HG03103 (cell line): ENCODE results near the gene PCSK7.
"Not testable (repeated sequence)": the region's sequence is repeated elsewhere in the genome, so short reads cannot be mapped to it uniquely, and the experiment has no call there.

ENCODE experiments used
- ATAC-seq: cut with Tn5 transposase; IDR thresholded peaks from one replicate; pipeline ENCODE4 v1.9.1; 2021; ENCODE audit warnings: low read depth; ENCODE audit not compliant: unreplicated experiment

PCSK7 gene

GRCh38 chr11:117231842-117232091 lies at the start of gene PCSK7:
PCSK7 (minus strand) TSS chr11:117232073; CDS start chr11:117229844, 2,229 bp downstream.
- no peak for ATAC-seq

GRCh38 chr11:117281159-117281558 lies 49.3 kb upstream of the PCSK7 start:
- ATAC-seq, result no peak

GRCh38 chr11:117279711-117280376 lies 48.0 kb upstream of the PCSK7 start:
- no peak for ATAC-seq

- ATAC-seq, result no peak
Measured at GRCh38 chr11:117278347-117278746, 46.5 kb upstream of the PCSK7 start.

- no peak for ATAC-seq
Measured at GRCh38 chr11:117273550-117274289, 41.8 kb upstream of the PCSK7 start.

- not testable (repeated sequence) for ATAC-seq
Measured at GRCh38 chr11:117272175-117272574, 40.3 kb upstream of the PCSK7 start.

GRCh38 chr11:117271208-117271607 lies 39.3 kb upstream of the PCSK7 start:
- no peak for ATAC-seq

- no peak for ATAC-seq
Measured at GRCh38 chr11:117269856-117270255, 38.0 kb upstream of the PCSK7 start.

GRCh38 chr11:117265745-117266144 lies 33.9 kb upstream of the PCSK7 start:
- ATAC-seq, result no peak

GRCh38 chr11:117264624-117265323 lies 32.9 kb upstream of the PCSK7 start:
- not testable (repeated sequence) for ATAC-seq

GRCh38 chr11:117259417-117259816 lies 27.5 kb upstream of the PCSK7 start:
- ATAC-seq, result no peak

- no peak for ATAC-seq
Measured at GRCh38 chr11:117258576-117258975, 26.7 kb upstream of the PCSK7 start.

- no peak for ATAC-seq
Measured at GRCh38 chr11:117256573-117256972, 24.7 kb upstream of the PCSK7 start.

- no peak for ATAC-seq
Measured at GRCh38 chr11:117255966-117256365, 24.1 kb upstream of the PCSK7 start.

- no peak for ATAC-seq
Measured at GRCh38 chr11:117251506-117251905, 19.6 kb upstream of the PCSK7 start.

GRCh38 chr11:117249571-117249970 lies 17.7 kb upstream of the PCSK7 start:
- no peak for ATAC-seq

GRCh38 chr11:117248341-117248740 lies 16.5 kb upstream of the PCSK7 start:
- ATAC-seq, result no peak

GRCh38 chr11:117239295-117239694 lies 7.4 kb upstream of the PCSK7 start:
- no peak for ATAC-seq

- ATAC-seq, result no peak
Measured at GRCh38 chr11:117238221-117238620, 6.3 kb upstream of the PCSK7 start.

- ATAC-seq, result no peak
Measured at GRCh38 chr11:117232911-117233409, 1.1 kb upstream of the PCSK7 start.

- ATAC-seq, result peak; percentile 58
Measured at GRCh38 chr11:117232092-117232878, 412 bp upstream of the PCSK7 start, which contains the start of gene RNF214. RNF214 (plus strand) TSS chr11:117232671; CDS start chr11:117234273, 1,602 bp downstream.
